HepG2 (cell line): ENCODE data around the gene MAD2L2. TPM values are rescaled to one million over a fixed set of nuclear protein-coding genes. Genes with fewer than 3 reads are reported as not detected.

Experiments
- CAMTA2 ChIP-seq: sonication (generic); formaldehyde crosslinking; IDR thresholded peaks from 2 replicates; pipeline ENCODE4 v1.4.0; 2020; ENCODE audit warnings: mild to moderate bottlenecking, missing genetic modification reagents, borderline replicate concordance
- E2F1 ChIP-seq: sonication (generic); formaldehyde crosslinking; IDR thresholded peaks from 2 replicates; pipeline ENCODE4 v1.5.0; 2020; ENCODE audit warnings: missing genetic modification reagents
- ELF1 ChIP-seq: sonication (generic); formaldehyde crosslinking; IDR thresholded peaks from 2 replicates; pipeline ENCODE4 v1.4.0; 2020; ENCODE audit warnings: missing genetic modification reagents
- GATAD1 ChIP-seq: IDR thresholded peaks from 2 replicates; pipeline ENCODE4 v1.6.1; 2016; ENCODE audit warnings: missing genetic modification reagents, missing compliant biosample characterization
- HMGA1 ChIP-seq: sonication (generic); formaldehyde crosslinking; conservative IDR thresholded peaks from 2 replicates; pipeline ENCODE4 v1.4.0; 2020; ENCODE audit warnings: missing genetic modification reagents
- HNRNPL ChIP-seq: fragments of 200-400 bp; formaldehyde crosslinking; IDR thresholded peaks from 2 replicates; pipeline ENCODE4 v1.6.1; 2017; ENCODE audit warnings: mild to moderate bottlenecking, low read depth, low read length
- ISL2 ChIP-seq: sonication (generic); formaldehyde crosslinking; IDR thresholded peaks from 2 replicates; pipeline ENCODE4 v1.5.0; 2020; ENCODE audit warnings: missing genetic modification reagents
- KDM4B ChIP-seq: sonication (generic); formaldehyde crosslinking; IDR thresholded peaks from 2 replicates; pipeline ENCODE4 v1.4.0; 2020; ENCODE audit warnings: missing genetic modification reagents
- MXD4 ChIP-seq: IDR thresholded peaks from 2 replicates; pipeline ENCODE4 v1.6.1; 2016; ENCODE audit warnings: mild to moderate bottlenecking, missing biosample characterization, missing genetic modification reagents
- RXRA ChIP-seq: sonication (generic); formaldehyde crosslinking; IDR thresholded peaks from 2 replicates; pipeline ENCODE4 v1.5.1; 2020; ENCODE audit warnings: missing genetic modification reagents
- SP5 ChIP-seq: IDR thresholded peaks from 2 replicates; pipeline ENCODE4 v1.6.1; 2016; ENCODE audit warnings: low read depth, borderline replicate concordance
- TARDBP ChIP-seq: sonication (generic); formaldehyde crosslinking; IDR thresholded peaks from 2 replicates; pipeline ENCODE4 v1.8.0; 2022; ENCODE audit warnings: mild to moderate bottlenecking, missing genetic modification reagents
- WIZ ChIP-seq: sonication (generic); formaldehyde crosslinking; IDR thresholded peaks from 2 replicates; pipeline ENCODE4 v1.5.1; 2020; ENCODE audit warnings: mild to moderate bottlenecking, missing genetic modification reagents
- ZBTB34 ChIP-seq: sonication (generic); formaldehyde crosslinking; IDR thresholded peaks from 2 replicates; pipeline ENCODE4 v1.8.0; 2022; ENCODE audit warnings: mild to moderate bottlenecking, missing genetic modification reagents
- ZFP36L2 ChIP-seq: sonication (generic); formaldehyde crosslinking; IDR thresholded peaks from 2 replicates; pipeline ENCODE4 v1.4.0; 2020; ENCODE audit warnings: missing genetic modification reagents
- ZFX ChIP-seq: sonication (generic); formaldehyde crosslinking; IDR thresholded peaks from 2 replicates; pipeline ENCODE4 v1.4.0; 2020; ENCODE audit warnings: mild to moderate bottlenecking, low read depth, missing genetic modification reagents, moderate library complexity
- ZNF605 ChIP-seq: sonication (generic); formaldehyde crosslinking; IDR thresholded peaks from 2 replicates; pipeline ENCODE4 v1.8.0; 2022; ENCODE audit warnings: mild to moderate bottlenecking, missing genetic modification reagents
- ZNF629 ChIP-seq: sonication (generic); formaldehyde crosslinking; conservative IDR thresholded peaks from 2 replicates; pipeline ENCODE4 v1.5.0; 2020; ENCODE audit warnings: missing genetic modification reagents
- polyA plus RNA-seq, 8 experiments: library from polyadenylated mRNA; depleted of rRNA in 3 of 8; stranded (reverse) in 7 of 8; unstranded in 1 of 8; fragments of >200 nt; fragmentation: Illumina TruSeq in 4 of 8; extraction: Trizol in 4 of 8; gene quantifications; 2 replicates each; pipeline versions ENCODE4 v1.2.1 to v1.2.3, GENCODE V29; 2011 to 2016; ENCODE audit warnings: low read depth in 4 of 8, missing spikeins in 1 of 8, mixed read lengths in 1 of 8; ENCODE audit not compliant: insufficient read depth in 1 of 8
- total RNA-seq, 5 experiments: library from RNA; depleted of rRNA; stranded (reverse); fragments of >200 nt; fragmentation: Illumina TruSeq; extraction: Trizol; gene quantifications; 2 replicates each; pipeline ENCODE4 v1.2.3, GENCODE V29; 2016; ENCODE audit warnings: low read depth in 1 of 5
- TF ChIP-seq, protein P1 (sequence below): sonication (generic); formaldehyde crosslinking; IDR thresholded peaks from 2 replicates; pipeline ENCODE4 v1.4.0; 2020; ENCODE audit warnings: missing genetic modification reagents, mild to moderate bottlenecking, borderline replicate concordance
- TF ChIP-seq, protein P2 (sequence below): sonication (generic); formaldehyde crosslinking; IDR thresholded peaks from 2 replicates; pipeline ENCODE4 v1.5.0; 2020; ENCODE audit warnings: mild to moderate bottlenecking, low read depth, missing genetic modification reagents, borderline replicate concordance
- TF ChIP-seq, protein P3 (sequence below): sonication (generic); formaldehyde crosslinking; IDR thresholded peaks from 2 replicates; pipeline ENCODE4 v1.5.0; 2020; ENCODE audit warnings: mild to moderate bottlenecking, missing genetic modification reagents

MAD2L2 gene
- total and polyA plus RNA-seq, 2 of the 13 experiments (the other 11 are each of a cell fraction or from before 2014, with no cell fraction given), result 51.8 to 53.8 TPM

DNA sequence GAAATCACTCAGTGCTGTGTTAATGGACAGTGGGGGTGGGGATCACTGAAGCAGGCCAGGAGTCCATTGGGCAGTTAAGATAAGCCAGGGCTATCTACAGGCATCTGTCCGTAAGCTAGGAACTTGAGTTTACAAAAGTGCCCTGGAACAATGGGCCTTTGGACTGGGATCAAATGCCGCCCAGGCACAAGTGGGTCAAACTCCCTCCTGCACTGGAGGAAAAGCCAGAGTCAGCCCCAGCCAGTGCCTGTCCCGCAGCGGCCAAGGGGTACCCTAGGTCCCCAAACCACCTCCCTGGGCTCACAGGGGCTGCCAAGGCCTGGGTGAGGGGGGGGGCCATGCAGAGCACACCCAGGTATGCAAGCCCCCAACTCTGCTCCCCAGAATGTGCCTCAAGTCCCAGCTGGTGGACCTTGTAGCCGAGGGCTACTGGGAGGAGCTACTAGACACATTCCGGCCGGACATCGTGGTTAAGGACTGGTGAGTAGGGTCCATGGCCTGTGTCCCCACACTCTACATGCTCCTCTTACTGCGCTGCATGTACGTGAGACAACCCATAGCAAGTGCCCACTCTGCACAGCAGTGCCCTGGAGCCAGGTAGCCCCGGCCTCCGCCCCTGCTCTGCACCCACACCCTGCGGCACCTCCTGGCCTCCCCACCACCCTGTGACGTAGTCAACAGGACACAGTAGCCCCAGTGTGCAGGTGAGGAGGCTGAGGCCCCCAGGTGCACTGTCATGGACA is 9.2 kb downstream of the MAD2L2 start (continued):
- TF ChIP-seq, protein P1, sequence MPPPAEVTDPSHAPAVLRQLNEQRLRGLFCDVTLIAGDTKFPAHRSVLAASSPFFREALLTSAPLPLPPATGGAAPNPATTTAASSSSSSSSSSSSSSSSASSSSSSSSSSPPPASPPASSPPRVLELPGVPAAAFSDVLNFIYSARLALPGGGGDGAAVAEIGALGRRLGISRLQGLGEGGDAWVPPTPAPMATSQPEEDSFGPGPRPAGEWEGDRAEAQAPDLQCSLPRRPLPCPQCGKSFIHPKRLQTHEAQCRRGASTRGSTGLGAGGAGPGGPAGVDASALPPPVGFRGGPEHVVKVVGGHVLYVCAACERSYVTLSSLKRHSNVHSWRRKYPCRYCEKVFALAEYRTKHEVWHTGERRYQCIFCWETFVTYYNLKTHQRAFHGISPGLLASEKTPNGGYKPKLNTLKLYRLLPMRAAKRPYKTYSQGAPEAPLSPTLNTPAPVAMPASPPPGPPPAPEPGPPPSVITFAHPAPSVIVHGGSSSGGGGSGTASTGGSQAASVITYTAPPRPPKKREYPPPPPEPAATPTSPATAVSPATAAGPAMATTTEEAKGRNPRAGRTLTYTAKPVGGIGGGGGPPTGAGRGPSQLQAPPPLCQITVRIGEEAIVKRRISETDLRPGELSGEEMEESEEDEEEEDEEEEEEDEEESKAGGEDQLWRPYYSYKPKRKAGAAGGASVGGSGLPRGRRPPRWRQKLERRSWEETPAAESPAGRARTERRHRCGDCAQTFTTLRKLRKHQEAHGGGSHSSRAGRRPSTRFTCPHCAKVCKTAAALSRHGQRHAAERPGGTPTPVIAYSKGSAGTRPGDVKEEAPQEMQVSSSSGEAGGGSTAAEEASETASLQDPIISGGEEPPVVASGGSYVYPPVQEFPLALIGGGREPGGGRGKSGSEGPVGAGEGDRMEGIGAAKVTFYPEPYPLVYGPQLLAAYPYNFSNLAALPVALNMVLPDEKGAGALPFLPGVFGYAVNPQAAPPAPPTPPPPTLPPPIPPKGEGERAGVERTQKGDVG (CRISPR knock-in tag), result peak; percentile 64
- TF ChIP-seq ZNF605 (CRISPR knock-in tag) (0 out of 2 replicates have a peak, but pooled peaks have one; percentile 23), KDM4B (CRISPR knock-in tag) (no peak), CAMTA2 (CRISPR knock-in tag) (no peak), ZFX (peak; percentile 74), ZFP36L2 (no peak), WIZ (CRISPR knock-in tag) (no peak), RXRA (peak; percentile 91), TARDBP (CRISPR knock-in tag) (peak; percentile 84; the same call in 1 of the 2 replicates), ELF1 (no peak), SP5 (CRISPR knock-in tag) (peak; percentile 41; the same call in 1 of the 2 replicates), MXD4 (no peak), ZNF629 (peak; percentile 57; the same call in 1 of the 2 replicates), ISL2 (peak; percentile 70), GATAD1 (CRISPR knock-in tag) (no peak), E2F1 (CRISPR knock-in tag) (no peak), HNRNPL (peak; percentile 73; the same call in 1 of the 2 replicates), HMGA1 (CRISPR knock-in tag) (no peak), ZBTB34 (CRISPR knock-in tag) (0 out of 2 replicates have a peak, but pooled peaks have one; percentile 50)
- TF ChIP-seq, protein P2, sequence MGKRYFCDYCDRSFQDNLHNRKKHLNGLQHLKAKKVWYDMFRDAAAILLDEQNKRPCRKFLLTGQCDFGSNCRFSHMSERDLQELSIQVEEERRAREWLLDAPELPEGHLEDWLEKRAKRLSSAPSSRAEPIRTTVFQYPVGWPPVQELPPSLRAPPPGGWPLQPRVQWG (CRISPR knock-in tag), result no peak
- TF ChIP-seq, protein P3, sequence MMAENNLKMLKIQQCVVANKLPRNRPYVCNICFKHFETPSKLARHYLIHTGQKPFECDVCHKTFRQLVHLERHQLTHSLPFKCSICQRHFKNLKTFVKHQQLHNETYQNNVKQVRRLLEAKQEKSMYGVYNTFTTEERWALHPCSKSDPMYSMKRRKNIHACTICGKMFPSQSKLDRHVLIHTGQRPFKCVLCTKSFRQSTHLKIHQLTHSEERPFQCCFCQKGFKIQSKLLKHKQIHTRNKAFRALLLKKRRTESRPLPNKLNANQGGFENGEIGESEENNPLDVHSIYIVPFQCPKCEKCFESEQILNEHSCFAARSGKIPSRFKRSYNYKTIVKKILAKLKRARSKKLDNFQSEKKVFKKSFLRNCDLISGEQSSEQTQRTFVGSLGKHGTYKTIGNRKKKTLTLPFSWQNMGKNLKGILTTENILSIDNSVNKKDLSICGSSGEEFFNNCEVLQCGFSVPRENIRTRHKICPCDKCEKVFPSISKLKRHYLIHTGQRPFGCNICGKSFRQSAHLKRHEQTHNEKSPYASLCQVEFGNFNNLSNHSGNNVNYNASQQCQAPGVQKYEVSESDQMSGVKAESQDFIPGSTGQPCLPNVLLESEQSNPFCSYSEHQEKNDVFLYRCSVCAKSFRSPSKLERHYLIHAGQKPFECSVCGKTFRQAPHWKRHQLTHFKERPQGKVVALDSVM (CRISPR knock-in tag), result no peak
